K562 (cell line): ENCODE measurements around the gene HSF2BP. TPM values are rescaled to one million over a fixed set of nuclear protein-coding genes. Genes with fewer than 3 reads are reported as not detected.

Experiments used
- ATAC-seq: fragments of 200-7000 bp; cut with Tn5 transposase; 3 replicates; pipeline ENCODE4 v1.9.1; 2020; ENCODE audit warnings: moderate library complexity
- BruUV-seq: library from RNA; stranded (reverse); fragments of 400-500 nt; replicated peaks from 2 replicates; lab custom pipeline; 2021; lab: Mats Ljungman, UMichigan
- CTCF ChIA-PET: fragments of 300-600 bp; formaldehyde crosslinking; extraction: SDS; loops from one replicate; lab custom pipeline; 2021; ENCODE audit warnings: low intra/inter-chr PET ratio; lab: Yijun Ruan, JAX
- POLR2A ChIA-PET: fragments of 300-600, 350-650 bp; sonication (Branson Sonifier 250); formaldehyde crosslinking; extraction: SDS; loops from one replicate; lab custom pipeline; 2021; ENCODE audit warnings: antibody characterized with exemption, inconsistent platforms; lab: Yijun Ruan, JAX
- DNase-seq, 4 experiments: peaks; one replicate each; pipeline versions ENCODE4 v3.0.0 to v3.0.0-alpha.2; 2011 to 2018; ENCODE audit warnings: low spot score in 3 of 4, mixed read lengths in 3 of 4; ENCODE audit errors: extremely low read depth in 1 of 4
- FAIRE-seq: peaks from 2 replicates; lab custom pipeline; 2011; peaks lifted over from hg19 to GRCh38; lab: Jason Lieb, UNC
- H2AFZ ChIP-seq: 2 replicates; pipeline ENCODE4 v1.6.0; 2011; ENCODE audit warnings: low read depth, low read length, control low read depth, inconsistent platforms
- H3K27ac ChIP-seq: fragments of 200-600 bp; 3 replicates; pipeline ENCODE4 v1.8.0; 2011; ENCODE audit warnings: low read depth, mild to moderate bottlenecking, control low read depth, inconsistent platforms, low read length, moderate library complexity, mixed read lengths; ENCODE audit errors: extremely low read depth
- H3K27me3 ChIP-seq, 2 experiments: fragments of 300-600 bp in 1 of 2; 2 replicates in 1 of 2; 3 replicates in 1 of 2; pipeline versions ENCODE4 v1.6.0 to v1.8.0; 2011; ENCODE audit warnings: inconsistent platforms in 2 of 2, low read length in 2 of 2, mild to moderate bottlenecking in 1 of 2, mixed read lengths in 1 of 2, moderate library complexity in 1 of 2; ENCODE audit not compliant: control insufficient read depth in 2 of 2, insufficient read depth in 2 of 2
- H3K36me3 ChIP-seq: fragments of 300-600 bp; 3 replicates; pipeline ENCODE4 v1.8.0; 2011; ENCODE audit warnings: mild to moderate bottlenecking, low read length, inconsistent platforms; ENCODE audit not compliant: control insufficient read depth, insufficient read depth
- H3K4me1 ChIP-seq, 2 experiments: fragments of 200-600 bp in 1 of 2; replicated peaks in 1 of 2; 2 replicates in 1 of 2; 3 replicates in 1 of 2; pipeline versions ENCODE4 v1.5.1 to v1.8.0; 2011; ENCODE audit warnings: inconsistent platforms in 2 of 2, low read length in 2 of 2, mild to moderate bottlenecking in 1 of 2, mixed read lengths in 1 of 2, moderate library complexity in 1 of 2; ENCODE audit not compliant: control insufficient read depth in 2 of 2, insufficient read depth in 2 of 2
- H3K4me2 ChIP-seq: 2 replicates; pipeline ENCODE4 v1.6.1; 2011; ENCODE audit warnings: low read length, control low read depth, inconsistent platforms, mixed read lengths; ENCODE audit not compliant: insufficient read depth
- H3K4me3 ChIP-seq: fragments of 200-600 bp; sonication (generic), shearing (Covaris generic); 2 replicates; pipeline ENCODE4 v1.5.1; 2016; ENCODE audit warnings: control low read depth, inconsistent platforms
- H3K79me2 ChIP-seq: fragments of 200-600 bp; 3 replicates; pipeline ENCODE4 v1.8.0; 2011; ENCODE audit warnings: low read length, inconsistent platforms; ENCODE audit not compliant: control insufficient read depth, insufficient read depth
- H3K9ac ChIP-seq, 2 experiments: 2 replicates each; pipeline versions ENCODE4 v1.6.0 to v1.6.1; 2011; ENCODE audit warnings: low read depth in 2 of 2, low read length in 2 of 2, control low read depth in 1 of 2, inconsistent platforms in 1 of 2, mild to moderate bottlenecking in 1 of 2, mixed read lengths in 1 of 2; ENCODE audit not compliant: insufficient read depth in 1 of 2
- H3K9me1 ChIP-seq: one replicate; pipeline ENCODE4 v1.6.0; 2011; ENCODE audit warnings: inconsistent platforms, mild to moderate bottlenecking, low read length, moderate library complexity; ENCODE audit not compliant: control insufficient read depth, insufficient read depth
- H3K9me3 ChIP-seq: replicated peaks from 2 replicates; pipeline ENCODE4 v1.5.1; 2011; ENCODE audit warnings: low read depth, low read length, inconsistent platforms; ENCODE audit not compliant: control insufficient read depth, insufficient read depth
- H4K20me1 ChIP-seq: replicated peaks from 2 replicates; pipeline ENCODE4 v1.6.1; 2011; ENCODE audit warnings: low read length, inconsistent platforms, mixed read lengths; ENCODE audit not compliant: control insufficient read depth, insufficient read depth
- CBX8 ChIP-seq: fragments of 200-600 bp; sonication (generic); IDR thresholded peaks from 2 replicates; pipeline ENCODE4 v1.6.1; 2012; ENCODE audit warnings: borderline replicate concordance, mixed run types, low read depth, mild to moderate bottlenecking, moderate library complexity, mixed read lengths, low read length, control low read depth, inconsistent platforms; ENCODE audit not compliant: poor library complexity, severe bottlenecking; ENCODE audit errors: extremely low read depth
- CGGBP1 ChIP-seq: fragments of 250-450 bp; sonication (Bioruptor Pico); IDR thresholded peaks from 2 replicates; pipeline ENCODE4 v1.9.0; 2021; ENCODE audit warnings: mild to moderate bottlenecking
- CTCFL ChIP-seq: IDR thresholded peaks from 2 replicates; pipeline ENCODE4 v1.6.1; 2011; ENCODE audit warnings: borderline replicate concordance, low read depth, mild to moderate bottlenecking, moderate library complexity, low read length; ENCODE audit not compliant: insufficient read depth, poor library complexity, severe bottlenecking
- POLR2AphosphoS5 ChIP-seq: IDR thresholded peaks from 2 replicates; pipeline ENCODE4 v1.6.1; 2011; ENCODE audit warnings: mild to moderate bottlenecking, low read depth, low read length, moderate library complexity; ENCODE audit not compliant: control insufficient read depth, insufficient read depth
- SPI1 ChIP-seq: IDR thresholded peaks from 2 replicates; pipeline ENCODE4 v1.6.1; 2011; ENCODE audit warnings: low read depth, low read length, control low read depth, borderline replicate concordance
- SRSF9 ChIP-seq: fragments of 200-400 bp; formaldehyde crosslinking; IDR thresholded peaks from 2 replicates; pipeline ENCODE4 v1.6.1; 2017; ENCODE audit warnings: low read depth, low read length, borderline replicate concordance
- WHSC1 ChIP-seq: IDR thresholded peaks from one replicate; pipeline ENCODE4 v1.6.1; 2012; ENCODE audit warnings: low read length, control low read depth, inconsistent platforms
- ZNF280A ChIP-seq: fragments of 450-650 bp; IDR thresholded peaks from 2 replicates; pipeline ENCODE4 v1.6.1; 2018; ENCODE audit warnings: mild to moderate bottlenecking, low read depth; ENCODE audit not compliant: partially characterized antibody
- WGBS: fragments of 100-300 bp; shearing (Covaris generic); methylation state at CpG from one replicate; pipeline ENCODE4 v1.1.6; 2016; ENCODE audit warnings: low coverage, mixed read lengths; ENCODE audit not compliant: insufficient coverage; ENCODE audit errors: missing lambda C conversion rate; 5-methylcytosine and 5-hydroxymethylcytosine counted together
- in situ Hi-C: fragments of 300-500 bp; cut with MboI; formaldehyde crosslinking; loops from 4 replicates; pipeline ENCODE4 v1.15.0; 2018; ENCODE audit warnings: inconsistent platforms, mixed read lengths
- intact Hi-C: fragments of 100-400 bp; cut with micrococcal nuclease; formaldehyde crosslinking; loops from 2 replicates; pipeline ENCODE4 v1.14.2; 2022
- polyA plus RNA-seq, 8 experiments: library from polyadenylated mRNA; depleted of rRNA in 4 of 8; stranded (reverse) in 5 of 8; unstranded in 3 of 8; fragments of >200 nt; fragmentation: Nextera tagmentation in 2 of 8; fragmentation: Illumina TruSeq in 1 of 8; extraction: Ambion mirVana in 2 of 8; extraction: Trizol in 1 of 8; gene quantifications; 2 replicates each; pipeline versions ENCODE4 v1.2.1 to v1.2.3, GENCODE V29; 2011 to 2014; ENCODE audit warnings: inconsistent platforms in 1 of 8, missing spikeins in 1 of 8
- total RNA-seq, 7 experiments: library from RNA; depleted of rRNA in 6 of 7; stranded (reverse); fragments of >200 nt in 6 of 7; fragmentation: Illumina TruSeq in 2 of 7; extraction: Trizol in 2 of 7; gene quantifications; 2 replicates each; pipeline versions ENCODE4 v1.2.1 to v1.2.3, GENCODE V29; 2011 to 2021; ENCODE audit warnings: low replicate concordance in 1 of 7

Gene HSF2BP
- total and polyA plus RNA-seq, 9 of the 15 experiments (the other 6 are each of a cell fraction or from before 2014, with no cell fraction given), result 0.04 to 0.57 (median 0.20) TPM; not detected in 2

GRCh38 chr21:43622796-43623195 is 36.5 kb downstream of the HSF2BP start (continued):
- no peak for TF ChIP-seq POLR2AphosphoS5
- no peak for TF ChIP-seq CTCFL
- no peak for TF ChIP-seq WHSC1
- TF ChIP-seq SRSF9, result no peak
- TF ChIP-seq SPI1, result no peak
- TF ChIP-seq, all 486 proteins: peak for 0

GRCh38 chr21:43619856-43620255 is 39.4 kb downstream of the HSF2BP start:
- H3K9ac ChIP-seq, result no peak overlapping the region
- TF ChIP-seq ZNF280A (peak; percentile 81), CGGBP1 (CRISPR knock-in tag) (no peak), CBX8 (no peak)

More at GRCh38 chr21:43619856-43620255, 39.4 kb downstream of the HSF2BP start:
- H3K4me2 ChIP-seq, result no peak overlapping the region
- no peaks in the 10 kb centered on the region; a peak in 1 of 5 replicates for H3K4me1 ChIP-seq
- H3K27ac ChIP-seq, result no peak overlapping the region
- H3K4me3 ChIP-seq, result no peak overlapping the region
- H4K20me1 ChIP-seq, result no peaks in the 10 kb centered on the region
- no peaks in the 10 kb centered on the region for H3K9me3 ChIP-seq
- BruUV-seq, result no TSS peak
- no peaks in the 10 kb centered on the region for H3K36me3 ChIP-seq
- POLR2A ChIA-PET, result no interaction called here
- 1% methylated on average over 4 of the region's 4 CpGs for WGBS
- DNase-seq (no peak), FAIRE-seq (no peak), ATAC-seq (no peak)
- H3K9me1 ChIP-seq, result no peaks in the 10 kb centered on the region
- in situ Hi-C loops, result loop anchor here (25.0 kb wide), 1 partner anchor 108 kb away; no protein-coding TSS in a partner anchor
- no peaks in the 10 kb centered on the region for H3K79me2 ChIP-seq
- intact Hi-C loops, result no loop called here
- no peak overlapping the region for H2AFZ ChIP-seq
- CTCF ChIA-PET, result no interaction called here
- H3K27me3 ChIP-seq, result peaks cover 15 to 16% of the 10 kb centered on the region in 2 experiments; a peak in 3 of 5 replicates
